ENCODE results near the gene ZNF701. TPM values are rescaled to one million over a fixed set of nuclear protein-coding genes. Genes with fewer than 3 reads are reported as not detected.
"Not testable (repeated sequence)": the region's sequence is repeated elsewhere in the genome, so short reads cannot be mapped to it uniquely, and the experiment has no call there.

ZNF701 gene
- total RNA-seq, 6 donors from 2014 or later: 6.8 to 25.3 (median 16.0) TPM

DNA sequence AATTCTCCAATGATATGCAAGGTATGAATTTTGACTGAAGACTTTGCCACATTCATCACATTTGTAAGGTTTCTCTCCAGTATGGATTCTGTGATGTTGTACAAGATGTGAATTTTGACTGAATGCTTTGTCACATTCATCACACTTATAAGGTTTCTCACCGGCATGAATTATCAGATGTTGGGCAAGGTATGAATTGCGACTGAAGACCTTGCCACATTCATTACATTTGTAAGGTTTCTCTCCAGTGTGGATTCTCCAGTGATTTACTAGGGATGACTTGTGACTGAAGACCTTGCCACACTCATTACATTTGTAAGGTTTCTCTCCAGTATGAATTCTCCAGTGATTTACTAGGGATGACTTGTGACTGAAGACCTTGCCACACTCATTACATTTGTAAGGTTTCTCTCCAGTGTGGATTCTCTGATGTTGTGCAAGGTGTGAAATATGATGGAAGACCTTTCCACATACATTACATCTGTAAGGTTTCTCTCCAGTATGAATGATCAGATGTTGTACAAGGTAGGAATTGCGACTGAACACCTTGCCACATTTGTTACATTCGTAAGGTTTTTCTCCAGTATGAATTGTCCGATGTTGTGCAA lies 43.3 kb downstream of the ZNF701 start:
- 93% methylated on average over 5 of the region's 5 CpGs for WGBS, 2 donors
- H3K27me3 ChIP-seq: no peaks in the 10 kb centered on the region
- peaks cover 13 to 64% (median 56%) of the 10 kb centered on the region in 4 donors for H3K9me3 ChIP-seq
- H3K36me3 ChIP-seq: peaks cover 11 to 51% (median 40%) of the 10 kb centered on the region in 4 donors
- ATAC-seq (ENCODE audit: low FRiP score in 2 of 2) (no peak), DNase-seq (no peak)
- H3K4me1 ChIP-seq: no peaks in the 10 kb centered on the region
- H3K27ac ChIP-seq: no peak overlapping the region
- H3K4me3 ChIP-seq: no peak overlapping the region
- TF ChIP-seq EP300 (IDR thresholded peaks at IDR 0.05): no peak
- no peak for TF ChIP-seq POLR2A (IDR thresholded peaks at IDR 0.05)
- TF ChIP-seq POLR2AphosphoS5 (IDR thresholded peaks at IDR 0.05): no peak

GRCh38 chr19:52621376-52621775 lies 51.3 kb downstream of the ZNF701 start:
- Histone ChIP-seq H3K27ac (no peak overlapping the region), H3K36me3 (peaks cover 2 to 80% (median 43%) of the 10 kb centered on the region in 4 donors), H3K4me1 (no peaks in the 10 kb centered on the region), H3K27me3 (no peaks in the 10 kb centered on the region), H3K9me3 (peaks cover 0 to 15% (median 7%) of the 10 kb centered on the region in 4 donors), H3K4me3 (no peak overlapping the region)
- DNase-seq (no peak), ATAC-seq (ENCODE audit: low FRiP score in 2 of 2) (no peak)
- no peak for TF ChIP-seq EP300 (IDR thresholded peaks at IDR 0.05)
- TF ChIP-seq POLR2AphosphoS5 (IDR thresholded peaks at IDR 0.05): no peak
- TF ChIP-seq POLR2A (IDR thresholded peaks at IDR 0.05): no peak
- TF ChIP-seq CTCF (IDR thresholded peaks at IDR 0.05): no peak
- WGBS, 2 donors: 86 to 88% methylated on average over 3 of the region's 3 CpGs

DNA sequence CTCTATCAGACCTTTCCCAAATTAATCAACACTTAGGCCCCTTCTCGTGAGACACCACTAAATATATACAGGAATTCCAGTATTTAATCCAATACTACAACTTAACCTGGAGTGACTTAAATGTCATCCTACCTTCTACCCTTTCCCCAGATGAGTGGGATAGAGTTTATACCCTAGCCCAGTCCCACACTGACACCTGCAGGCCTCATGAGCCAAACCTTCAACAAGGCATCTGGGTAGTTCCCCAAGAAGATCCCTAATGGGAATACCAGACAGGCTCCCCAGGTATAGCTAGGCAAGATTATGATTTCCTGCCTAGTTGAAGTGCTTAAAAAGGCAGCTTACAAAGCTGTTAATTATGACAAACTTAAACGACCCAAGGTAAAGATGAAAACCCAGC lies 52.2 kb downstream of the ZNF701 start:
- Histone ChIP-seq H3K27me3 (no peaks in the 10 kb centered on the region), H3K4me3 (no peak overlapping the region), H3K36me3 (peaks cover 2 to 80% (median 36%) of the 10 kb centered on the region in 4 donors), H3K27ac (no peak overlapping the region), H3K4me1 (no peaks in the 10 kb centered on the region), H3K9me3 (peaks cover 0 to 7% (median 3%) of the 10 kb centered on the region in 4 donors)
- no peak for TF ChIP-seq EP300 (IDR thresholded peaks at IDR 0.05)
- TF ChIP-seq POLR2AphosphoS5 (IDR thresholded peaks at IDR 0.05): no peak
- no peak for TF ChIP-seq CTCF (IDR thresholded peaks at IDR 0.05)
- TF ChIP-seq POLR2A (IDR thresholded peaks at IDR 0.05): no peak
- DNase-seq (no peak), ATAC-seq (ENCODE audit: low FRiP score in 2 of 2) (no peak)
- WGBS, 2 donors: 68 to 80% methylated on average over 2 of the region's 2 CpGs

GRCh38 chr19:52626915-52627314 lies 56.8 kb downstream of the ZNF701 start:
- peaks cover 0 to 66% (median 20%) of the 10 kb centered on the region in 4 donors for H3K36me3 ChIP-seq
- no peaks in the 10 kb centered on the region for H3K27me3 ChIP-seq
- DNase-seq (no peak), ATAC-seq (ENCODE audit: low FRiP score in 2 of 2) (no peak)
- H3K4me3 ChIP-seq: no peak overlapping the region
- no peak for TF ChIP-seq CTCF (IDR thresholded peaks at IDR 0.05)
- TF ChIP-seq EP300 (IDR thresholded peaks at IDR 0.05): no peak
- no peak for TF ChIP-seq POLR2AphosphoS5 (IDR thresholded peaks at IDR 0.05)
- no peak for TF ChIP-seq POLR2A (IDR thresholded peaks at IDR 0.05)
- no peaks in the 10 kb centered on the region for H3K4me1 ChIP-seq
- H3K27ac ChIP-seq: no peak overlapping the region
- 95 to 96% methylated on average over 5 of the region's 5 CpGs for WGBS, 2 donors
- H3K9me3 ChIP-seq: peaks cover 0 to 6% (median 0%) of the 10 kb centered on the region in 4 donors

DNA sequence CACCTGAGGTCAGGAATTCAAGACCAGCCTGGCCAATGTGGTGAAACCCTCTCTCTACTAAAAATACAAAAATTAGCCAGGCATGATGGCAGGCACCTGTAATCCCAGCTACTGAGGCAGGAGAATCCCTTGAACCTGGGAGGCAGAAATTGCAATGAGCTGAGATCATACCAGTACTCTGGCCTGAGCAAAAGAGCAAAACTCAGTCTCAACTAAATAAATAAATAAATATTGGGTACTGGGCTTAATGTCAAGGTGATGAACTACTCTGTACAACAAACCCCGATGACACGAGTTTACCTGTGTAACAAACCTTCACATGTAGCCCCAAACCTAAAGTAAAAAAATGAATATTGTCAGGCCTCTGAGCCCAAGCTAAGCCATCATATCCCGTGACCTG lies 57.4 kb downstream of the ZNF701 start:
- WGBS, 2 donors: 74 to 97% methylated on average over 3 of the region's 3 CpGs
- H3K36me3 ChIP-seq: peaks cover 0 to 61% (median 20%) of the 10 kb centered on the region in 4 donors
- not testable (repeated sequence) for ATAC-seq (ENCODE audit: low FRiP score in 2 of 2); H3K27me3 ChIP-seq; H3K4me1 ChIP-seq; DNase-seq; H3K9me3 ChIP-seq; H3K27ac ChIP-seq; H3K4me3 ChIP-seq

Measured in upper lobe of left lung (tissue), 6 donors.